22Rv1 (cell line): ENCODE data around the gene NIPA2.

ENCODE experiments used
- CTCF ChIP-seq: fragments of 450-650 bp; IDR thresholded peaks from 2 replicates; pipeline ENCODE4 v1.5.1; 2017; ENCODE audit warnings: mild to moderate bottlenecking
- ZFX ChIP-seq: fragments of 450-650 bp; IDR thresholded peaks from 2 replicates; pipeline ENCODE4 v1.6.1; 2017; ENCODE audit warnings: antibody characterized with exemption, borderline replicate concordance

GRCh38 chr15:22883196-22883595, 44.7 kb downstream of the NIPA2 start:
- TF ChIP-seq CTCF (no peak), ZFX (no peak)
